HEK293 (cell line): ENCODE measurements around the gene MADCAM1.

Experiments
- CTCF ChIA-PET: fragments of 350-600 bp; formaldehyde crosslinking; extraction: SDS; loops from one replicate; lab custom pipeline; 2021; ENCODE audit warnings: antibody characterized with exemption; lab: Yijun Ruan, JAX
- POLR2A ChIA-PET: fragments of 300-600 bp; formaldehyde crosslinking; extraction: SDS; loops from one replicate; lab custom pipeline; 2020; ENCODE audit warnings: antibody characterized with exemption, inconsistent platforms; lab: Yijun Ruan, JAX
- H3K27ac ChIP-seq: fragments of 200-500 bp; sonication (Bioruptor generic); 2 replicates; pipeline ENCODE4 v1.5.1; 2014; ENCODE audit warnings: low read depth, low read length, control low read depth, inconsistent platforms; ENCODE audit errors: extremely low read depth
- H3K36me3 ChIP-seq, 2 experiments: fragments of 200-500 bp in 1 of 2; sonication (Bioruptor generic) in 1 of 2; 1 replicate in 1 of 2; 2 replicates in 1 of 2; pipeline ENCODE4 v1.5.1; 2014 to 2017; ENCODE audit warnings: inconsistent platforms in 2 of 2, low read length in 2 of 2; ENCODE audit not compliant: control insufficient read depth in 2 of 2, insufficient read depth in 1 of 2
- H3K4me1 ChIP-seq: fragments of 200-500 bp; sonication (Bioruptor generic); 2 replicates; pipeline ENCODE4 v1.5.1; 2014; ENCODE audit warnings: mild to moderate bottlenecking, low read length, inconsistent platforms; ENCODE audit not compliant: control insufficient read depth, insufficient read depth
- H3K4me3 ChIP-seq: 2 replicates; pipeline ENCODE4 v1.5.1; 2011; ENCODE audit warnings: low read depth, mild to moderate bottlenecking, control low read depth, low read length, moderate library complexity
- H3K9me3 ChIP-seq: fragments of 200-500 bp; sonication (Bioruptor generic); 2 replicates; pipeline ENCODE4 v1.5.1; 2014; ENCODE audit warnings: low read depth, low read length, inconsistent platforms; ENCODE audit not compliant: control insufficient read depth, insufficient read depth
- EGR2 ChIP-seq: fragments of 450-650 bp; formaldehyde crosslinking; IDR thresholded peaks from 2 replicates; pipeline ENCODE4 v1.5.1; 2016; ENCODE audit warnings: low read depth, missing biosample characterization, missing genetic modification characterization
- KLF7 ChIP-seq: fragments of 450-650 bp; formaldehyde crosslinking; IDR thresholded peaks from 2 replicates; pipeline ENCODE4 v1.5.1; 2016; ENCODE audit warnings: missing biosample characterization, missing genetic modification characterization, borderline replicate concordance
- KLF8 ChIP-seq: fragments of 450-650 bp; formaldehyde crosslinking; IDR thresholded peaks from 2 replicates; pipeline ENCODE4 v1.5.1; 2016; ENCODE audit warnings: missing biosample characterization, missing genetic modification characterization
- PATZ1 ChIP-seq: fragments of 450-650 bp; formaldehyde crosslinking; IDR thresholded peaks from 2 replicates; pipeline ENCODE4 v1.5.1; 2016; ENCODE audit warnings: missing biosample characterization, missing genetic modification characterization
- SP2 ChIP-seq: fragments of 450-650 bp; formaldehyde crosslinking; IDR thresholded peaks from 2 replicates; pipeline ENCODE4 v1.5.1; 2016; ENCODE audit warnings: missing biosample characterization, missing genetic modification characterization
- SP3 ChIP-seq: fragments of 450-650 bp; formaldehyde crosslinking; IDR thresholded peaks from 2 replicates; pipeline ENCODE4 v1.5.1; 2016; ENCODE audit warnings: missing biosample characterization, missing genetic modification characterization
- SP7 ChIP-seq: fragments of 450-650 bp; formaldehyde crosslinking; IDR thresholded peaks from 2 replicates; pipeline ENCODE4 v1.5.1; 2016; ENCODE audit warnings: missing biosample characterization, missing genetic modification characterization
- ZBTB10 ChIP-seq: fragments of 450-650 bp; formaldehyde crosslinking; IDR thresholded peaks from 2 replicates; pipeline ENCODE4 v1.5.1; 2016; ENCODE audit warnings: missing biosample characterization, missing genetic modification characterization
- ZBTB20 ChIP-seq: fragments of 450-650 bp; formaldehyde crosslinking; IDR thresholded peaks from 2 replicates; pipeline ENCODE4 v1.5.1; 2016; ENCODE audit warnings: missing biosample characterization, missing genetic modification characterization
- ZBTB26 ChIP-seq: fragments of 450-650 bp; formaldehyde crosslinking; optimal IDR thresholded peaks from 2 replicates; pipeline ENCODE3; 2016; ENCODE audit warnings: missing biosample characterization, mild to moderate bottlenecking, missing genetic modification characterization
- ZBTB48 ChIP-seq: fragments of 450-650 bp; formaldehyde crosslinking; IDR thresholded peaks from 2 replicates; pipeline ENCODE4 v1.5.1; 2016; ENCODE audit warnings: missing biosample characterization, missing genetic modification characterization
- ZBTB8A ChIP-seq: fragments of 450-650 bp; formaldehyde crosslinking; IDR thresholded peaks from 2 replicates; pipeline ENCODE4 v1.5.1; 2016; ENCODE audit warnings: missing biosample characterization, missing genetic modification characterization
- ZFHX2 ChIP-seq: fragments of 450-650 bp; formaldehyde crosslinking; conservative IDR thresholded peaks from 2 replicates; pipeline ENCODE4 v1.5.1; 2016; ENCODE audit warnings: missing biosample characterization, missing genetic modification characterization
- ZNF341 ChIP-seq: fragments of 450-650 bp; formaldehyde crosslinking; IDR thresholded peaks from 2 replicates; pipeline ENCODE4; 2016; ENCODE audit warnings: low read depth, missing biosample characterization, missing genetic modification characterization
- ZNF398 ChIP-seq: fragments of 450-650 bp; formaldehyde crosslinking; IDR thresholded peaks from 2 replicates; pipeline ENCODE4 v1.5.1; 2017; ENCODE audit warnings: missing biosample characterization, missing genetic modification characterization
- ZNF76 ChIP-seq: fragments of 450-650 bp; formaldehyde crosslinking; IDR thresholded peaks from 2 replicates; pipeline ENCODE4; 2016; ENCODE audit warnings: low read depth, missing biosample characterization, missing genetic modification characterization, borderline replicate concordance
- ZSCAN5A ChIP-seq: fragments of 450-650 bp; formaldehyde crosslinking; IDR thresholded peaks from 2 replicates; pipeline ENCODE4 v1.5.1; 2016; ENCODE audit warnings: missing biosample characterization, missing genetic modification characterization

The MADCAM1 gene

GRCh38 chr19:531753-532560 is 35.7 kb downstream of the MADCAM1 start, which contains the start of gene CDC34:
Gene CDC34, plus strand, starts transcription at chr19:531760. Its CDS starts 172 bp downstream, at chr19:531932.
- Histone ChIP-seq H3K4me1 (peaks cover 7% of the 10 kb centered on the region), H3K36me3 (peaks cover 0 to 22% of the 10 kb centered on the region in 2 experiments; a peak in 1 of 3 replicates), H3K27ac (peak within 1 kb of the TSS; percentile 96), H3K9me3 (no peaks in the 10 kb centered on the region), H3K4me3 (peak within 1 kb of the TSS; percentile 89)
- peak; percentile 40 for TF ChIP-seq SP2
- peak; percentile 22; the same call in 1 of the 2 replicates for TF ChIP-seq ZFHX2 (tag by site-specific recombination)
- TF ChIP-seq ZBTB8A (tag by site-specific recombination): peak; percentile 11; the same call in 1 of the 2 replicates
- no peak for TF ChIP-seq ZNF76 (tag by site-specific recombination)
- TF ChIP-seq ZSCAN5A (tag by site-specific recombination): no peak
- peak; percentile 64; the same call in 1 of the 2 replicates for TF ChIP-seq PATZ1 (tag by site-specific recombination)
- TF ChIP-seq ZBTB10 (tag by site-specific recombination): 0 out of 2 replicates have a peak, but pooled peaks have one; percentile 32
- peak; percentile 38 for TF ChIP-seq ZBTB26 (tag by site-specific recombination)
- TF ChIP-seq ZBTB48 (tag by site-specific recombination): no peak
- peak; percentile 53 for TF ChIP-seq ZNF341 (tag by site-specific recombination)
- no peak for TF ChIP-seq KLF7 (tag by site-specific recombination)
- TF ChIP-seq ZNF398: peak; percentile 66
- peak; percentile 61; the same call in 1 of the 2 replicates for TF ChIP-seq ZBTB20 (tag by site-specific recombination)
- TF ChIP-seq EGR2 (tag by site-specific recombination): peak; percentile 29; the same call in 1 of the 2 replicates
- 0 out of 2 replicates have a peak, but pooled peaks have one; percentile 1 for TF ChIP-seq SP7
- TF ChIP-seq KLF8 (tag by site-specific recombination): 0 out of 2 replicates have a peak, but pooled peaks have one; percentile 13
- peak; percentile 73 for TF ChIP-seq SP3 (tag by site-specific recombination)
- CTCF ChIA-PET: interaction anchor here (0.6 to 6.4 kb wide), 11 partner anchors 10 to 661 kb away, joined by 3 to 49 read pairs (median 3); no protein-coding TSS in a partner anchor
- POLR2A ChIA-PET: interaction anchor here (0.9 to 3.8 kb wide), 11 partner anchors 8 to 110 kb away, joined by 3 to 35 read pairs (median 13); partner anchors contain the start of genes BSG and TPGS1
